SU-DHL-6 (cell line): ENCODE measurements around the gene PKDCC.

Experiments used
- EZH2phosphoT487 ChIP-seq: fragments of 200-600 bp; sonication (generic), shearing (Covaris generic); conservative IDR thresholded peaks from 2 replicates; pipeline ENCODE4 v1.6.1; 2018; ENCODE audit warnings: mild to moderate bottlenecking, antibody characterized with exemption, low read length, moderate library complexity, mixed read lengths
- TF ChIP-seq, protein P1 (sequence below): fragments of 200-600 bp; sonication (generic); IDR thresholded peaks from one replicate; pipeline ENCODE4 v1.5.1; 2017; ENCODE audit warnings: antibody characterized with exemption, mild to moderate bottlenecking, low read length, moderate library complexity; ENCODE audit not compliant: insufficient read depth, poor library complexity, severe bottlenecking

DNA sequence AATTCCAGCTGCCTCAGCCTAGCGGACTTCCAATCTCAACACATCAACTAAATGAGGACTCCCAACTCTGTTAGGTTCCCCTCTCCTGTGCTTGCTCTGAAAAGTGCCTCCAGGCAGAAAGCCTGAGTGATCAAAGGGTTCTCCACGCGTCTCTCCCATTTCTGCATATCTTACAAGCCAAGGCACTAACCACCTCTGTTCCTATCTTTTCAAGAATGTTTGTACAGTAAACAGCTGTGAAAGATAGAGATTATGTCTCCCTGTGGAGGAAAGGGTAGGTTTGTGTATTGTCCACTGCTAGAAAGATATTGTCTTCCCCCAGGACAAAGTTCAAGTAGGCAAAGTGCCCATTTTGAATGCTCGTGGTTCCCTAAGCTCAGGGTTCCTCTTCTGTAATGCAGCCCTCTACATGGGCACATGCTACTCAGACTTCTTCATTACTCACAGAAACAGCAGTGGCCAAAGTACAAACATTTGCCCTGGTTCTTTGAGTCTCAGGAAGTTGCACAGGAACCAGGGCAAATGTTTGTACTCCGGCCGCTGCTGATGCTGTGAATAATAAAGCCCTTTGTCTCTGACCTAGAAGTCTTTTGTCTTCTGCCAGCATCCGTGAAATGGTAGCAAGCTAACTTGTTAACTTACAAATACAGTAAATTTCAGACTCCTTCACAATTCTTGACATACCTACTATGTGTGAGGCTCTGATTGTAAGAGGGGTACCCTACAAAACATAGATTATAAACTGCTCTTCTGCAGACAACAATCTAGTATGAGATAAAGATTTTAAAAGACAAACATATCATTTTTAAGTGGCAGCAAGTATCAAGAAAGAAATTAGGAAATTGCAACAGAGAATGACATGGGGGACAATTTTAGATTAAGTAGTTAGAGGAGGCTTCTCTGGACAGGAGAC is 44.5 kb downstream of the PKDCC start:
- TF ChIP-seq EZH2phosphoT487, result no peak
- TF ChIP-seq, protein P1, sequence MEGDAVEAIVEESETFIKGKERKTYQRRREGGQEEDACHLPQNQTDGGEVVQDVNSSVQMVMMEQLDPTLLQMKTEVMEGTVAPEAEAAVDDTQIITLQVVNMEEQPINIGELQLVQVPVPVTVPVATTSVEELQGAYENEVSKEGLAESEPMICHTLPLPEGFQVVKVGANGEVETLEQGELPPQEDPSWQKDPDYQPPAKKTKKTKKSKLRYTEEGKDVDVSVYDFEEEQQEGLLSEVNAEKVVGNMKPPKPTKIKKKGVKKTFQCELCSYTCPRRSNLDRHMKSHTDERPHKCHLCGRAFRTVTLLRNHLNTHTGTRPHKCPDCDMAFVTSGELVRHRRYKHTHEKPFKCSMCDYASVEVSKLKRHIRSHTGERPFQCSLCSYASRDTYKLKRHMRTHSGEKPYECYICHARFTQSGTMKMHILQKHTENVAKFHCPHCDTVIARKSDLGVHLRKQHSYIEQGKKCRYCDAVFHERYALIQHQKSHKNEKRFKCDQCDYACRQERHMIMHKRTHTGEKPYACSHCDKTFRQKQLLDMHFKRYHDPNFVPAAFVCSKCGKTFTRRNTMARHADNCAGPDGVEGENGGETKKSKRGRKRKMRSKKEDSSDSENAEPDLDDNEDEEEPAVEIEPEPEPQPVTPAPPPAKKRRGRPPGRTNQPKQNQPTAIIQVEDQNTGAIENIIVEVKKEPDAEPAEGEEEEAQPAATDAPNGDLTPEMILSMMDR, result no peak
